Upper lobe of right lung (tissue), 1 donor: ENCODE measurements around the gene FHIT. TPM values are rescaled to one million over a fixed set of nuclear protein-coding genes. Genes with fewer than 3 reads are reported as not detected.

Experiments
- ATAC-seq: fragments of 200-7000 bp; cut with Tn5 transposase; one replicate; pipeline ENCODE4 v1.9.1; 2020; ENCODE audit warnings: mild to moderate bottlenecking, moderate library complexity
- DNase-seq: peaks from one replicate; pipeline ENCODE4 v3.0.0-alpha.2; 2020
- H3K27ac ChIP-seq: fragments of 200-600 bp; one replicate; pipeline ENCODE4 v1.8.0; 2022
- H3K27me3 ChIP-seq: fragments of 200-600 bp; one replicate; pipeline ENCODE4 v1.8.0; 2022; ENCODE audit warnings: mild to moderate bottlenecking
- H3K36me3 ChIP-seq: fragments of 200-600 bp; one replicate; pipeline ENCODE4 v1.8.0; 2022
- H3K4me1 ChIP-seq: fragments of 200-600 bp; one replicate; pipeline ENCODE4 v1.8.0; 2022
- H3K4me3 ChIP-seq: fragments of 200-600 bp; one replicate; pipeline ENCODE4 v1.8.0; 2022; ENCODE audit warnings: mild to moderate bottlenecking
- H3K9me3 ChIP-seq: fragments of 200-600 bp; one replicate; pipeline ENCODE4 v1.8.0; 2022
- intact Hi-C: fragments of 100-400 bp; cut with DNase I; formaldehyde crosslinking; loops from one replicate; pipeline ENCODE4 v1.11.0; 2022
- total RNA-seq: library from RNA; stranded (reverse); fragmentation: NEBNext Ultra II Directional; extraction: Animal tissue kit (Norgen Biotek cat#: 25700); gene quantifications from one replicate; pipeline ENCODE4 v1.2.1, GENCODE V29; 2021
- TF ChIP-seq, protein P1 (sequence below): fragments of 200-600 bp; IDR thresholded peaks from one replicate; pipeline ENCODE4 v1.8.0; 2022; ENCODE audit warnings: antibody characterized with exemption
- donor health status: DM: no; HTN: yes; CAD: no; lungs with severe emphysema.

Gene FHIT
- total RNA-seq, 1 donor from 2014 or later, result 9.6 TPM

DNA sequence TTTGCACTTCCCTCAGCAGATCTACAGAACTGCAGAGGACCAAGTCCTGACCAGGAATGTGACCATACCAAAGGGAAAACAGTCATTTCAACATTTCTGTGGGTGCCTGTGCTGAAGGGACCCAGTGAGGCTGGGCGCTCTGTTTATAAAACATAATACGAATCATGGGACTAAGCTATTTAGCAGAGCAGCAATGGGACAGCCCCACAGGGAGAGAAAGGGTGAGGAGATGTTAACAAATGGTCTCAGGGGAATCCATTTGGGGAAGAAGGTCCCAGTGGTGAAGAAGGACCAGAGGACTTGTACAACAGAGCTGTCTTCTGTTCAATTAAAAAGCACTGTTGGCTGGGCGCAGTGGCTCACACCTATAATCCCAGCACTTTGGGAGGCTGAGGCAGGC is 1025.4 kb downstream of the FHIT start:
- Histone ChIP-seq H3K36me3 (no peaks in the 10 kb centered on the region), H3K9me3 (no peaks in the 10 kb centered on the region), H3K4me1 (no peaks in the 10 kb centered on the region), H3K27ac (no peak overlapping the region), H3K4me3 (no peak overlapping the region), H3K27me3 (no peaks in the 10 kb centered on the region)
- TF ChIP-seq, protein P1, sequence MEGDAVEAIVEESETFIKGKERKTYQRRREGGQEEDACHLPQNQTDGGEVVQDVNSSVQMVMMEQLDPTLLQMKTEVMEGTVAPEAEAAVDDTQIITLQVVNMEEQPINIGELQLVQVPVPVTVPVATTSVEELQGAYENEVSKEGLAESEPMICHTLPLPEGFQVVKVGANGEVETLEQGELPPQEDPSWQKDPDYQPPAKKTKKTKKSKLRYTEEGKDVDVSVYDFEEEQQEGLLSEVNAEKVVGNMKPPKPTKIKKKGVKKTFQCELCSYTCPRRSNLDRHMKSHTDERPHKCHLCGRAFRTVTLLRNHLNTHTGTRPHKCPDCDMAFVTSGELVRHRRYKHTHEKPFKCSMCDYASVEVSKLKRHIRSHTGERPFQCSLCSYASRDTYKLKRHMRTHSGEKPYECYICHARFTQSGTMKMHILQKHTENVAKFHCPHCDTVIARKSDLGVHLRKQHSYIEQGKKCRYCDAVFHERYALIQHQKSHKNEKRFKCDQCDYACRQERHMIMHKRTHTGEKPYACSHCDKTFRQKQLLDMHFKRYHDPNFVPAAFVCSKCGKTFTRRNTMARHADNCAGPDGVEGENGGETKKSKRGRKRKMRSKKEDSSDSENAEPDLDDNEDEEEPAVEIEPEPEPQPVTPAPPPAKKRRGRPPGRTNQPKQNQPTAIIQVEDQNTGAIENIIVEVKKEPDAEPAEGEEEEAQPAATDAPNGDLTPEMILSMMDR, result no peak
- DNase-seq (no peak), ATAC-seq (no peak)
- intact Hi-C loops, result no loop called here

DNA sequence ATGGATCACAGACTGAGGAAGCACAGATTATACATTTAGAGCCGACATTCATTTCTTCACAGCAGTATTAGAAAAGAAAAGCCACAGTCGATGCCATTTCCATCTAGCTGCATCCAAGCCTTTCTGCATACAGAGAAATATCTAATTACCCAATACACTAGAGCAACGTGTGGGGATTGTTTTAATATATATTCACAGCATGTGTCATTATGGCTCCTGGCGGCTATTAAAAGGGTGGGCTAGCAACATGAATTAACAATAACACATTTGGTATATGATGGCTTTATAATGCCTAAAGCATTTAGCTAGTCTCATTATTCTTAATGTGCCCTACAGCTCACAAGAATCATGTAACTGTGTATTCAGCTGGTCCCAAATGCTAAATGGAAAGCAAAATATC is 1030.5 kb downstream of the FHIT start:
- no peaks in the 10 kb centered on the region for H3K36me3 ChIP-seq
- no peaks in the 10 kb centered on the region for H3K9me3 ChIP-seq
- no peak overlapping the region for H3K27ac ChIP-seq
- no peak for ATAC-seq
- H3K4me1 ChIP-seq, result no peaks in the 10 kb centered on the region
- H3K27me3 ChIP-seq, result no peaks in the 10 kb centered on the region
- no peak for DNase-seq
- TF ChIP-seq, protein P1, result no peak
- H3K4me3 ChIP-seq, result no peak overlapping the region
- intact Hi-C loops, result no loop called here

DNA sequence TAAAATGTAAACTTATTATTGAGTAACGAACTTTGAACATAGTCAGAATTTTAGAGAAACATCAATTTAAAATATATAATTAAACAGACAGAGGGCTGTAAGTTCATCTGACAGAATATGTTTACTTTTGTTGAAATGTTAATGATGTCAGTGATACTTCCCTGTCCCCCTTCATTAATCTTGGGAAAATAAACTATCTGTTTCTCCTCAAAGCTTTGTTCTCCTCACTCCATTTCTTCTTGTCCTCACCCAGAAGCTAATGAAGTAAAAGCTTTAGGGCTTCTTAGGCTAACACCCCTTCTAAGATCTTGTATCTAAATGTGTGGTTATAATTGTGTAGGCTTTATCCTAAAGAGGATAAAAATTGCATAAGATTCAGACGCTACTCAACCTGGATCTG is 1031.8 kb downstream of the FHIT start:
- no peak for ATAC-seq
- H3K27me3 ChIP-seq, result no peaks in the 10 kb centered on the region
- DNase-seq, result no peak
- H3K27ac ChIP-seq, result no peak overlapping the region
- H3K4me1 ChIP-seq, result no peaks in the 10 kb centered on the region
- TF ChIP-seq, protein P1, result no peak
- H3K4me3 ChIP-seq, result no peak overlapping the region
- intact Hi-C loops, result no loop called here
- H3K36me3 ChIP-seq, result no peaks in the 10 kb centered on the region
- no peaks in the 10 kb centered on the region for H3K9me3 ChIP-seq

DNA sequence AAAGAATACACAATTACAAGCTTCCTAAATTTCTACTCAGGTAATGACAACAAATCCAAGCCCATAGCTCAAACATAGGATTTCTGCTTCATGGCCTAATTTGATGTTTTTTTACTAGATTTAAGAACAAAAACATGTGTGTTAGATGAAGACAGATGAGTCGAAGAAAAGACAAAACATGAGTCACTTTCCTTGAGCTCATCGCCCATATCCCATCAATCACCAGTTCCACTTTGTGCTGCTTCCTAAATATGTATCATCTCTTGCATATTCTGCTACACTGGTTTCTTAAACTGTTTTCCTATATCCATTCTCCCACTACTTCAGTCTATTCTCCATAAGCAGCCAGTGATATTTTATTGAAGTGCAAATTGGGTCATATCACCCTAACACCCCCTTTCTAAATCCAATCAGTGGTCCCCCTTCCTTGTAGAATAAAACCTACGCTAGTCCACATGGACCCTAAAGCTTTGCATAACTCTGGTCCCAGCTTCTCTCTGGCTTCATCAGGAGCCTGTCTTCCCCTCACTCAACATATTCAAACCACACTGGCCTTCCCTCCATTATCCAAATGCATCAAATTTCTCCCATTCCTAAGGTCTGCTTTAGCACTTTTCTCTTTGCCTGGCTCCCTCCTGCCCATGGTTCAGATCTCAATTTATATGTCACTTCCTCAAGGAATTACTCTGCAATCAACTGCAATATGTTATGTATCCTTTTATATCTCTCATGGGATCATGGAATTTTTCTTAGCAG is 1033.9 kb downstream of the FHIT start:
- Histone ChIP-seq H3K36me3 (no peaks in the 10 kb centered on the region), H3K4me3 (no peak overlapping the region), H3K9me3 (no peaks in the 10 kb centered on the region), H3K27ac (no peak overlapping the region), H3K4me1 (no peaks in the 10 kb centered on the region), H3K27me3 (no peaks in the 10 kb centered on the region)
- intact Hi-C loops, result no loop called here
- TF ChIP-seq, protein P1, result no peak
- no peak for DNase-seq
- ATAC-seq, result no peak

DNA sequence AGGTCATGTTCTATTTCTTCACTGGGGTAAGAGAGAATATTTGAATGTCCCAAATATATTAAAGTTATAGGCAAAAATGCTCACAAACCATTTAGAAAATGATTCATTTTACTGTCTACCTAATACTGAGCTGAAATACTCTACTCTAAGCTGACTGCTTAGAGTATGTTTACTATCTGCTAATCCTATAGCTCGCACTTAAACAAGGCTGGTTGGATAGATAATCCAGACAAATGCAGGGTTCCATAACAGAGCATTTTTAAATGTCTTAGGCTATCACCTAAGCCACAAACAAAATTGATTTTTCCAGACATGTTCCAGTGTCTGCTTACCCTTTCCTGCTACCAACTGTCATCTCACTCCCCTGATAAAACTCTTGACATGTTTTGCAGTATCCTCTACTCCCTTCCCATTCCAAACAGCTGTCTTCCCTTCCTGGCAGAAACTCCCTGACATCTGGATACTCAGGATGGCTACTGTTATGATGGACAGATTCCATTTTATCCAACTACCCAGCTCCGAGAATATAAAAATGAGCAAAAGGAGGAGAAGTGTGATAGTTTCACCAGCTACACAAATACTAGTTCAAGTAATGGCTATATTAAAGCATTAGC is 1034.7 kb downstream of the FHIT start:
- Histone ChIP-seq H3K9me3 (no peaks in the 10 kb centered on the region), H3K27ac (no peak overlapping the region), H3K36me3 (no peaks in the 10 kb centered on the region), H3K4me1 (no peaks in the 10 kb centered on the region), H3K4me3 (no peak overlapping the region), H3K27me3 (no peaks in the 10 kb centered on the region)
- ATAC-seq (no peak), DNase-seq (no peak)
- TF ChIP-seq, protein P1, result no peak
- intact Hi-C loops, result no loop called here
